Effector memory CD4-positive, alpha-beta T cell (primary cell): Measurements from ENCODE around the gene ELF4.

ENCODE experiments used
- DNase-seq, 3 donors: peaks; one replicate each; pipeline ENCODE4 v3.0.0-alpha.2; 2020
- H3K27ac ChIP-seq: 2 replicates; pipeline ENCODE4 v1.7.0; 2013; ENCODE audit warnings: mild to moderate bottlenecking, low read length, moderate library complexity; ENCODE audit not compliant: insufficient read depth, poor library complexity, severe bottlenecking
- H3K27me3 ChIP-seq: replicated peaks from 2 replicates; pipeline ENCODE4 v1.7.0; 2013; ENCODE audit warnings: mild to moderate bottlenecking, low read length; ENCODE audit not compliant: insufficient read depth, control insufficient read depth, poor library complexity, severe bottlenecking
- H3K36me3 ChIP-seq: 2 replicates; pipeline ENCODE4 v1.7.0; 2013; ENCODE audit warnings: mild to moderate bottlenecking, low read length, moderate library complexity; ENCODE audit not compliant: control insufficient read depth, insufficient read depth
- H3K4me1 ChIP-seq: 2 replicates; pipeline ENCODE4 v1.7.0; 2013; ENCODE audit warnings: low read length, mild to moderate bottlenecking; ENCODE audit not compliant: control insufficient read depth, insufficient read depth, poor library complexity, severe bottlenecking
- H3K4me3 ChIP-seq: 2 replicates; pipeline ENCODE4 v1.7.0; 2013; ENCODE audit warnings: low read length, low read depth, mild to moderate bottlenecking; ENCODE audit not compliant: insufficient read depth, poor library complexity, severe bottlenecking
- H3K9me3 ChIP-seq: 2 replicates; pipeline ENCODE4 v1.7.0; 2013; ENCODE audit warnings: mild to moderate bottlenecking, low read length, moderate library complexity; ENCODE audit not compliant: control insufficient read depth

The ELF4 gene

GRCh38 chrX:130024127-130024526 lies 86.2 kb downstream of the ELF4 start:
- H3K27me3 ChIP-seq, result no peaks in the 10 kb centered on the region
- H3K36me3 ChIP-seq, result peaks cover 11% of the 10 kb centered on the region
- peak; percentile 64 to 74 (median 71) for DNase-seq
- H3K27ac ChIP-seq, result peak overlapping the region; percentile 45
- no peaks in the 10 kb centered on the region for H3K9me3 ChIP-seq
- H3K4me1 ChIP-seq, result peaks cover 4% of the 10 kb centered on the region
- no peak overlapping the region for H3K4me3 ChIP-seq

- Histone ChIP-seq H3K4me1 (peaks cover 4% of the 10 kb centered on the region), H3K27ac (no peak overlapping the region), H3K36me3 (peaks cover 9% of the 10 kb centered on the region), H3K27me3 (no peaks in the 10 kb centered on the region), H3K4me3 (no peak overlapping the region), H3K9me3 (no peaks in the 10 kb centered on the region)
- no peak for DNase-seq
Observed at GRCh38 chrX:130020661-130021324, 89.5 kb downstream of the ELF4 start.

- Histone ChIP-seq H3K27me3 (no peaks in the 10 kb centered on the region), H3K4me1 (no peaks in the 10 kb centered on the region), H3K27ac (no peak overlapping the region), H3K9me3 (no peaks in the 10 kb centered on the region), H3K36me3 (peaks cover 23% of the 10 kb centered on the region), H3K4me3 (no peak overlapping the region)
- DNase-seq, result no peak
Observed at GRCh38 chrX:130018143-130018542, 92.2 kb downstream of the ELF4 start.

GRCh38 chrX:130015181-130015580 lies 95.1 kb downstream of the ELF4 start:
- no peak for DNase-seq
- Histone ChIP-seq H3K4me1 (no peaks in the 10 kb centered on the region), H3K27ac (no peak overlapping the region), H3K9me3 (no peaks in the 10 kb centered on the region), H3K36me3 (peaks cover 20% of the 10 kb centered on the region), H3K27me3 (no peaks in the 10 kb centered on the region), H3K4me3 (no peak overlapping the region)
